Fibroblast of lung (primary cell): ENCODE results near the gene POLR2E. TPM values are rescaled to one million over a fixed set of nuclear protein-coding genes. Genes with fewer than 3 reads are reported as not detected.

Source experiments
- DNase-seq, 2 donors: peaks; one replicate each; pipeline versions ENCODE4 v3.0.0 to v3.0.0-alpha.2; 2010; ENCODE audit warnings: low read depth in 2 of 2
- H2AFZ ChIP-seq: 2 replicates; pipeline ENCODE4 v1.5.1; 2012; ENCODE audit warnings: low read length, control low read depth, inconsistent platforms
- H3K27ac ChIP-seq: 2 replicates; pipeline ENCODE4 v1.5.1; 2011; ENCODE audit warnings: low read length, control low read depth; ENCODE audit not compliant: insufficient read depth
- H3K27me3 ChIP-seq: 2 replicates; pipeline ENCODE4 v1.5.1; 2011; ENCODE audit warnings: mild to moderate bottlenecking, low read length; ENCODE audit not compliant: control insufficient read depth, insufficient read depth
- H3K36me3 ChIP-seq: 2 replicates; pipeline ENCODE4 v1.5.1; 2011; ENCODE audit warnings: low read length; ENCODE audit not compliant: control insufficient read depth, insufficient read depth
- H3K4me1 ChIP-seq: 2 replicates; pipeline ENCODE4 v1.5.1; 2011; ENCODE audit warnings: low read length; ENCODE audit not compliant: control insufficient read depth, insufficient read depth; ENCODE audit errors: extremely low read depth
- H3K4me2 ChIP-seq: 2 replicates; pipeline ENCODE4 v1.5.1; 2011; ENCODE audit warnings: low read length, control low read depth; ENCODE audit not compliant: insufficient read depth; ENCODE audit errors: extremely low read depth
- H3K4me3 ChIP-seq, 4 experiments: fragments of 200-600 bp in 1 of 4; sonication (generic) in 1 of 4; replicated peaks in 1 of 4; 2 replicates each; pipeline ENCODE4 v1.5.1; 2011 to 2016; ENCODE audit warnings: low read length in 4 of 4, low read depth in 3 of 4, mild to moderate bottlenecking in 3 of 4, control low read depth in 2 of 4, inconsistent platforms in 1 of 4, mixed read lengths in 1 of 4; ENCODE audit not compliant: insufficient read depth in 1 of 4; ENCODE audit errors: control extremely low read depth in 1 of 4
- H3K79me2 ChIP-seq: 2 replicates; pipeline ENCODE4 v1.5.1; 2012; ENCODE audit warnings: mild to moderate bottlenecking, low read length, inconsistent platforms; ENCODE audit not compliant: control insufficient read depth, insufficient read depth
- H3K9ac ChIP-seq: 2 replicates; pipeline ENCODE4 v1.5.1; 2011; ENCODE audit warnings: mild to moderate bottlenecking, low read length, control low read depth; ENCODE audit not compliant: insufficient read depth
- H3K9me3 ChIP-seq: 2 replicates; pipeline ENCODE4 v1.5.1; 2012; ENCODE audit warnings: low read depth, low read length; ENCODE audit not compliant: control insufficient read depth, insufficient read depth
- H4K20me1 ChIP-seq: 2 replicates; pipeline ENCODE4 v1.5.1; 2011; ENCODE audit warnings: low read length; ENCODE audit not compliant: control insufficient read depth, insufficient read depth; ENCODE audit errors: extremely low read depth
- CTCF ChIP-seq, 2 donors: IDR thresholded peaks in 1 of 2; conservative IDR thresholded peaks in 1 of 2; 1 replicate in 1 of 2; 2 replicates in 1 of 2; pipeline ENCODE4 v1.5.1; 2011 to 2012; ENCODE audit warnings: low read length in 2 of 2, control low read depth in 1 of 2, inconsistent platforms in 1 of 2, low read depth in 1 of 2, mild to moderate bottlenecking in 1 of 2
- EZH2 ChIP-seq: IDR thresholded peaks from 2 replicates; pipeline ENCODE4 v1.5.1; 2012; ENCODE audit warnings: low read length, control low read depth, mild to moderate bottlenecking; ENCODE audit errors: missing control alignments
- polyA plus RNA-seq, 2 donors: library from polyadenylated mRNA; depleted of rRNA in 1 of 2; stranded (reverse) in 1 of 2; unstranded in 1 of 2; fragments of >200 nt; gene quantifications; 2 replicates each; pipeline ENCODE4 v1.2.1, GENCODE V29; 2011 to 2012; ENCODE audit warnings: missing spikeins in 1 of 2
- total RNA-seq: library from RNA; depleted of rRNA; stranded (reverse); fragments of >200 nt; gene quantifications from 2 replicates; pipeline ENCODE4 v1.2.1, GENCODE V29; 2014

Gene POLR2E
- total and polyA plus RNA-seq, 2 donors (not counting 1 experiment from before 2014, with no cell fraction given): 55.2 to 130 TPM

- H3K4me1 ChIP-seq: no peaks in the 10 kb centered on the region
- H4K20me1 ChIP-seq: no peaks in the 10 kb centered on the region
- no peak overlapping the region for H3K27ac ChIP-seq
- H3K36me3 ChIP-seq: no peaks in the 10 kb centered on the region
- H3K27me3 ChIP-seq: no peaks in the 10 kb centered on the region
- no peak overlapping the region for H3K4me2 ChIP-seq
- H3K4me3 ChIP-seq: no peak overlapping the region
- TF ChIP-seq EZH2 (no peak), CTCF (conservative IDR thresholded peaks at IDR 0.05 in 1 of 2, IDR thresholded peaks at IDR 0.05 in 1 of 2; ENCODE audit: low read depth in 1 of 2, low read length in 2 of 2) (no peak)
- no peaks in the 10 kb centered on the region for H3K79me2 ChIP-seq
- H2AFZ ChIP-seq: no peak overlapping the region
- no peak for DNase-seq
- peaks cover 5% of the 10 kb centered on the region for H3K9me3 ChIP-seq
- no peak overlapping the region for H3K9ac ChIP-seq
These were observed 40.8 kb downstream of the POLR2E start for GRCh38 chr19:1054102-1055027.

GRCh38 chr19:1053176-1054101, 41.7 kb downstream of the POLR2E start:
- TF ChIP-seq CTCF (conservative IDR thresholded peaks at IDR 0.05 in 1 of 2, IDR thresholded peaks at IDR 0.05 in 1 of 2; ENCODE audit: low read depth in 1 of 2, low read length in 2 of 2) (no peak), EZH2 (no peak)
- Histone ChIP-seq H3K79me2 (no peaks in the 10 kb centered on the region), H3K9me3 (peaks cover 5% of the 10 kb centered on the region), H3K36me3 (no peaks in the 10 kb centered on the region), H3K9ac (no peak overlapping the region), H3K27me3 (no peaks in the 10 kb centered on the region), H3K27ac (no peak overlapping the region), H3K4me3 (no peak overlapping the region), H4K20me1 (no peaks in the 10 kb centered on the region), H3K4me1 (no peaks in the 10 kb centered on the region), H2AFZ (no peak overlapping the region), H3K4me2 (no peak overlapping the region)
- DNase-seq: no peak
